Stimulated activated naive CD8-positive, alpha-beta T cell treated with anti-CD3 and anti-CD28 coated beads, Interleukin-15, Interleukin-2, amounts not matched to agents 100 U/mL and 50 U/mL, for 24 hours (primary cell): ENCODE measurements around the gene TVP23A.
"Not testable (repeated sequence)": the region's sequence is repeated elsewhere in the genome, so short reads cannot be mapped to it uniquely, and the experiment has no call there.

Experiments used
- ATAC-seq: fragments of 150-1000 bp; cut with Tn5 transposase; one replicate; pipeline ENCODE4 v1.10.0; 2021
- DNase-seq: peaks from one replicate; pipeline ENCODE4 v3.0.0; 2021

The TVP23A gene

DNA sequence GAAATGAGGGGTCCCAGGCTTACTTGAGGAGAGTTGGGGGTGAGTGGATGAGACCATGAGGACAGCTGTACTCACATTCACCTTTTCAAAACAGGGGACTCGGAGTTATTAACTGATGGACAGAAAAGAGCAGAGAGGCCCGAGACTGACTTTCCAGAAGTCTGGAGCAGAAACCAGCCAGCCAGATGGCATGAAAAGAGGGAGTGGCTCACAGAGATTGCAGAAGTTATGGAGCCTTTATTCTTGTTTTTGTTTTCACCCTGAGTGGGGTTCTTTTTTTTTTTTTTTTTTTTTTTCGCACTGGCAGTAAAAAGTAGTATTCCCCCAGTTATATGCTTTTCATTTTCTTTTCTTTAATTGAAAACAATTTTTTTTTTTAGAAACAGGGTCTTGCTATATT, 18.9 kb downstream of the TVP23A start:
- DNase-seq: no peak

DNA sequence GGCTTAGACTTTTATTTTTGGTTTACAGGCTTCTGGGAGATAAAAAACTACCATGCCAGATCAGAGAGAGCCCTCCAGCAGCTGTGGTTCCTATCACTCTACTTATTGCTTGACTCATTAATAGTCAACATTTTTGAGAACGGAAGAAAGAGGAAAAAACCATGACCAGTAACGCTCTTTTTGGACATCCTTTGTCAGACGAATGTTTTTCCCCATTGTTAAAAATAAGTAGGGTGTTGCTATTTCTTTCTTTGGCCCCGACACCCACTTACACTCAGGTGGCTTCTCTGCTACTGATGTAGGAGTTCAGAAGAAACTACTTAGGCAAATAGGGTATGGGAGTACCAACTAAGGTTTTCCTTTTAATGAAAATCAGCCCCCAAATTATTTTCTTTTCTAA, 27.5 kb downstream of the TVP23A start:
- no peak for ATAC-seq
- no peak for DNase-seq

More for the DNA sequence above, 18.9 kb downstream of the TVP23A start:
- no peak for ATAC-seq

DNA sequence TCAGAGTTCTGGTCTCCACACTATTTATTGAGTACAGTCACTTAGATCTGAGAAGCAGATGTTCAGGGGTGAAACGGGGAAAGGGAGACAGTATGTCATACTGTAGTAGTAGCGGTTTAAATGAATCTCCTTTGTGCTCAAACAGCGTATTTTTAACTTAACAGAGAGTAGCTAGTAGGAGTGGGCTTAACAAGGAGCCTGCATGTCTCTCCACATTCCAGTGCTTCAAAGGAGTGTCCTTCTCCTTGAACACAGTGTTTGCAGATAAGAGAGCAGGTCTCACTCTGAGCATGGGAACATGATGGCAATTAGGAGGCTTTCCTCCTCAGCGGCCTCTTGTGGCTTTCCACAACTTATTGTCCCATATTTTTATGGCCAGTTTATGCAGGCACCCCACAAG, 30.0 kb downstream of the TVP23A start:
- ATAC-seq, DNase-seq: not testable (repeated sequence)

DNA sequence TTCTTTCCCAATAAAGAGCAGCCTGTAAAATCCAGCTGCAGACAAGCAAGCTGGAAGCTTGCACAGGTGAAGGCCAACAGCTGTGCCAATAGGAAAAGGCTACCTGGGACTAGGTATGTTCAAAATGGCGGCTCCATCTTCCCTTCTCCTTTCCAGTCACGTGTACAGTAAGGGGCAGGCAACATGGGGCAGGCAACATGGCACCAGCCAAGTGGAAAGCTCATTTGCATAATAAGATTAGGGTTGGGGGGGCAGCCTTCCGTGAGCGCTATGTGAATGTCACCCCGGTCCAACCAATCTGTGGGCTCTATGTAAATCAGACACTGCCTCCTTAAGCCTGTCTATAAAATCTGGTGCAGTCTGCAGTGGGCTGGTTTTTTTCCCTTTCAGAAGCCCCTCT, 31.3 kb downstream of the TVP23A start:
- DNase-seq (no peak), ATAC-seq (no peak)

DNA sequence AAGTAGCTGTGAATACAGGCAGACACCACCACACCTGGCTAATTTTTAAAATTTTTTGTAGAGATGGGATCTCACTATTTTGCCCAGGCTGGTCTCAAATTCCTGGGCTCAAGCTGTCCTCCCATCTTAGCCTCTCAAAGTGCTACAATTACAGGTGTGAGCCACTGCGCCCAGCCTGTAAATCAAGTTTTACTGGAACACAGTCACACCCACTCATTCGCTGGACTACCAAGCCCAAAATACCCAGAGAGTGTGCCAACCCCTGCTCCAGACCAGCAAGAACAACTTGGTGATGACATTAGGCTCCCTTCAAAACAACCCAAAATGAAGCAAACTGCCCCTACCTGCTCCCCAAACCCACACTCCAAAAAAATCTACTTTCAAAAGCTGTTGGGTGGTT, 36.0 kb downstream of the TVP23A start:
- DNase-seq (no peak), ATAC-seq (no peak)

DNA sequence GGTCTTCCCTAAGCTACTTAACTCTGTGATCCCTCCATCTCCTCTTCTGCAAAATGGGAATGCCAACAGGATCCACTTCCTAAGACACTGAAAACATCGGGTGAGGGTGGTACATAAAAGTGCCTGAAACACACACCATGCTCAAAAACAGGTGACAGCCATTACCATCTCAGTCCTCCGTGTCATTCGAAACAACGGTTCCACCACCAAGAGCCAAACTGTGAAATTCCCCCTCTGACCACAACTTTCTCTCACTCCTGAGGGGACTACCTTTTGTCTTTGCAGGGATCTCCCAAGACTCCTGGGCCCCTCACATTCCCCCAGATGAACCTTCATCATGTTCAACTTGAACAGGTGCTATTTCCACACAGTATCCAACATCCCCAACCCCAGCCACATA, 38.0 kb downstream of the TVP23A start:
- ATAC-seq: no peak
- no peak for DNase-seq

DNA sequence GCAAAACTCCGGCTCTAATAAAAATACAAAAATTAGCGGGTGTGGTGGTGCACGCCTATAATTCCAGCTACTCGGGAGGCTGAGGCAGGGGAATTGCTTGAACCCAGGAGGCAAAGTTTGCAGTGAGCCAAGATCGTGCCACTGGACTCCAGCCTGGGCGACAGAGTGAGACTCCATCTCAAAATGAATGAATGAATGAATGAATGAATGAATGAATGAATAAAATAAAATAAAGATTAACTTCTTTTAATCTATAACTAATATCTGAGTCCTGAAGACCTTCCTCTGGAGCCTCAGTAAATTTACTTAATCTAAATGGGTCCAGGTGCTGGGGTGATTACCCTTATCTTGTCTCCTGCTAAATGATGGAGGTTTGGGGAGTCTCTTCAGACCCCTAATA, 38.7 kb downstream of the TVP23A start:
- not testable (repeated sequence) for DNase-seq, ATAC-seq

DNA sequence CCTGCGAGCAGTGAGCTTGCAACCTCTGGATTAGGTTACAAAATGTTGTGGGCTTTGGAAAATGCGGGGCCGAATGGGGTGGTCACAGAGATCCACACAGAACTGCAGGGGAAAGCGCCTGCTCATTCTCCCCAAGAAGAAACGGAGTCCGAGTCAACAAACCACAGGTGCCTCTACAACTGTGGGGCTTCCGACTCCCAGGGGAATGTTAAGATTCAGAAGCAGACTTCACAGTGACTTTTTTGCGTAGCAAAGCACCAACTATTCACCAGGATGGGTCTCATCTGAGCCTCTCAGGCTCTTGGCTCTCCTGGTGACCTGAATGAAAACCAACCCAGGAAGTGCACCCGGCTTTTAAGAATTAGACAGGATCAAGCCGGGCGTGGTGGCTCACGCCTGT, 41.2 kb downstream of the TVP23A start:
- DNase-seq (no peak), ATAC-seq (no peak)

DNA sequence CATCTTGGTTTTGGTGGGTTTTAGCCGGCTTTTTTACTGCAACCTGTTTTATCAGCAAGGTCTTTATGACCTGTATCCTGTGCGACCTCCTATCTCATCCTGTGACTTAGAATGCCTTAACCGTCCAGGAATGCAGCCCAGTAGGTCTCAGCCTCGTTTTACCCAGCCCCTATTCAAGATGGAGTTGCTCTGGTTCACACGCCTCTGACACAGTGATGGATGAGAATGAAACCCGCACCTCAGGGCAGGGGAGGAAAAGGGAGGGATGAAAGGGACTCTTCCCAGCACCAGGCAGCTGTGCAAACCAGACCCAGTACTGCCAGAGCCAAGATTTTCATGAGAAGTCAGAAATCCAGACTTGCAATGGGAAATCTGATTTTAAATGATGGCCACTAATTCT, 41.7 kb downstream of the TVP23A start:
- not testable (repeated sequence) for ATAC-seq, DNase-seq

DNA sequence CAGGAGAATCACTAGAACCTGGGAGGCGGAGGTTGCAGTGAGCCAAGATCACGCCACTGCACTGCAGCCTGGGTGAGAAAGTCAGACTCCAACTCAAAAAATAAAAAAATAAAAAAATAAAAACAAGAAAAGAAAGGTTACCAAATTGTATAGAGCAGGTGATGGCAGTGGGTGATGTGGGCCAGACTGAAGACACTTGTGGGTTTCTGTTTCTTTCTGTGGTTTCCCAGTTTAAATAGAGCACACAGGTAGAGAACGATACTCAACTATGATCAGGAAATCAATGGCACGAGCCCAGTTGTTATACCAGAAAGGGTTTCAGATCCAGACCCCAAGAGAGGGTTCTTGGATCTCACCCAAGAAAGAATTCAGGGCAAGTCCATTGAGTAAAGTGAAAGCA, 42.3 kb downstream of the TVP23A start:
- DNase-seq (no peak), ATAC-seq (peak; percentile 55)

DNA sequence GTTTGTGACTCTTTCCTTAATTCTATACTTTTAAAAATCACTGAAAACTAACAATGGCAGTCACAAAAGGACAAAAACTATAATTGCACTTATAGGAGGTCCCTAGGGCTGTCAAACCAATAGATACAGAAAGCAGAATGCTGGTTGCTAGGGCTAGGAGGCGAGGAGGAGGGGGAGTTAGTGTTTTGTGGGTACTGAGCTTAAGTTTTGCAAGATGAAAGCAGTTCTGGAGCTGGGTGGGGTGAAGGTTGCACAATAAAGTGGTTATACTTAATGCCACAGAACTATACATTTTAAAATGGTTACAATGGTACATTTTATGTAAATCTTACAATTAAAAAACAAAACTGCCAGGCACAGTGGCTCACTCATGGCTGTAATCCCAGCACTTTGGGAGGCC, 47.7 kb downstream of the TVP23A start:
- no peak for DNase-seq
- no peak for ATAC-seq

DNA sequence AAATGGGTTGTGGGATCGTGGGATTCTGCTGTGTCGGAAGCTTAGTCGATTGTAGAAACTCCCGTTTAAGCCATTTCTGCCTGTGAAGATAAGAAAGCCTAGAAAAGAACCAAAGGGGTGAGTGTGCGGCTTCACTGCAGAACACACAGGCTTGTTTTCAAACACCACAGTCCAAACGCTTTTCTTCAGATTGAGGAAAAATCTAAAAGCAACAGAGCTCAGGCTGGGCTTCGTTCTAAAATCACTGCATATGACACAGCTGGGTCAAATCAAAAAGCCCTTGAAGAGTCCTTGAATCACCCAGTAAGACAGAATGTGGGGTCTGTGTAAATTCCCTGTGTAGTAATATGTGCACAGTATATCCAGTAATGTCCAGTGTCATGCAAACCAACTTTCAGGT, 49.2 kb downstream of the TVP23A start:
- ATAC-seq (no peak), DNase-seq (no peak)

DNA sequence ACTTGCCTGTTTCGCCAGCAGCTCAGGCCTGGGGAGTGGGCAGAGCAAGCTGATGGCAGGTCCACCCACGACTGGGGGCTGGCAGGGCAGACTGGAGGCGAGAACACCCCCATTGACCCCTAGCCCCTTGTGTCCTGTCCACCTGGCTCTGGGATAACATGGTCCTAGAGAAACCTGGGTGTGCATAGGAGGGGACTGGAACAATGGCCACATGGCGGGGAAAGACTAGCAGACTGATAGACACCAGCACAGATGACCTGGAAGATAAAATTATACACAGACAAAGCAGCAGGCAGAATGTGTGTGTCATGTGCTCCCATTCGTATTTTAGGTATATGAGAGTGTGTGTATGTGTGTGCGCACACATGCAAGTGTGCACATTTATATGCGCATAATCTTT, 51.5 kb downstream of the TVP23A start:
- ATAC-seq: no peak
- DNase-seq: no peak

DNA sequence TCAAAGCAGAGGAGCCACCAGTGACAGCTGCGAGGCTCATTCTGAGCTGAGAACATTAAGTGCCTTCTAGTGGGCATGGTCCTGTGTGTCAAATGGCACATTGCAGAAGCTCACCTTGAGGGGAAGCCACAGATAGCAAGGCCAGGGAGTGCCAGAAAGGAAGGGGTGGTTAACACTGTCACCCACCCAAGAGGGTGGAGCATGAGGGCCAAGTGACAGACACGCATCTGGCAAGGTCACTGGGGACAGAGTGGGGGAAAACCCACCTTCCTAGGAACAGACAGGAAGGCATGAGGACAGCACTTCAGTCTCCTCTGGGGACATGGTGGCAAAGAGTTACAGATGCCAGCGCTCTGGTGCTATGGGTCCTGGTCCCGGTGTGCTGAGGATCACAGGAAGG, 52.8 kb downstream of the TVP23A start:
- ATAC-seq (peak; percentile 82), DNase-seq (peak; percentile 39)

DNA sequence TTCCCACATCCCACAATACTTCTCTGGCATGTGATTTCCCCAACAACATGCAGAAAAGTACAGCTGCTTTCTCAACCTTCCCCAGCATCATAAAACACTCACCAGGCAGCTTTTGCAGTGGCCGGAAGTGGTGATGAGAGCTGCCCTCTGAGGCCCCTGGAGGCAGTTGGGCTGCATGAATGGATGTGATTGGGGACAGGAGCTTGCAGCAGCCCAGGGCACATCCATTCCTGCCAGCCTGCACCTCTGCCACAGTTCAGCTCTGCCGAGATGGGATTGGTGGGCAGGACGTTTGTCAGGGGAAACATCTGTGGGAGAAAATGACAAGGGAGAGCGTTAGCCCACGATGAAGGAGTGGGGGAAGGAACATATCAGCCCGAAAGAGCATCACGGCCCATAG, 55.1 kb downstream of the TVP23A start:
- no peak for ATAC-seq
- DNase-seq: no peak

DNA sequence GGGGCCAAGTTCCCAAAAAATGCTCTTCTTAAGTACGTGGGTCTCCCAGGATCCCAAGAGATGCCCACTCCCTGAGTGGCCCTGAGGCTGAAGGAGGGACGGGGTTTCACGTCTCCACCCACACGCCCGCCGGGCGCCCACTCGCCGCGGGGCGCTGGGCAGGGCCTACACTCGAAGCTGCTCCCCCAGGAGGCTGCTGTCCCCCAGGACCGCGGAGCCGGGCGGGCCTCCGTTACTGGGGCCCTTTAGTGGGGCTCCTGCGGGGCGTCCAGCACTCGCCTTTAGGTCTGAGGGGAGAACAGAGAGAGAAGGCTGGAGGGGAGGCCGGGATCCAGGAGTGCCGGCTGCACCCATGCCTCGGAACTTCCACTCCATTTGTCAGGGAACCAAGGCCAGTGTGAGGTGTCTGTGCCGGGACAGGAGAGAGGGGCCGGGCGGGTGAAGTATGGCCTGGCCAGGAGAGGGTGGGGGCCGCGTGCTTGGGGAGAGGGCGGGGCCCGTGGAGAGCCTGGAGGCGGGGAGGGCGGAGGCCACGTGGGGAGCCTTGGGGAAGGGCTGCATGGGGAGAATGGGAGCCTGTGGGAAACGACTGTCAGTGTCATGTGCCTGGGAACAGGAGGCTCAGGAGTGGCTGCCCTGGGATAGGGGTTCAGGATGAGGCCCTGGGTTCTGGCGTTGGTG, 56.1 kb downstream of the TVP23A start:
- DNase-seq (no peak), ATAC-seq (no peak)

DNA sequence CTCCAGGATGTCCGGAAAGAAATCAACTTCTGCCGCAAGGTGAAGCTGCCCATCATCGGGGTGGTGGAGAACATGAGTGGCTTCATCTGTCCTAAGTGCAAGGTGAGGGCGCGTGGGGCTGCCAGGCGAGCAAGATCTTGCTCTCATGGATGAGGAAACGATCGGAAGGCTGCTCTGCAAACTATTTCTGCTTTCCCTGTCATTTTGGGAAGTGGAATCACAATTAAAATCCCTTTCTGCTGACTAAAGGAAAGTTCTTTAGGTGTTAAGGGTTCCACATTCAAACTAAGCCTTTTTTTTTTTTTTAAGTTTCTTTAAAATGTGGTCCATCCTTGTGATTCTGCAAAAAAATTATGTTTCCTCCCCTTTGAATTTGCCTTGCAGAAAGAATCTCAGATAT, 57.2 kb downstream of the TVP23A start:
- DNase-seq: no peak
- ATAC-seq: no peak

DNA sequence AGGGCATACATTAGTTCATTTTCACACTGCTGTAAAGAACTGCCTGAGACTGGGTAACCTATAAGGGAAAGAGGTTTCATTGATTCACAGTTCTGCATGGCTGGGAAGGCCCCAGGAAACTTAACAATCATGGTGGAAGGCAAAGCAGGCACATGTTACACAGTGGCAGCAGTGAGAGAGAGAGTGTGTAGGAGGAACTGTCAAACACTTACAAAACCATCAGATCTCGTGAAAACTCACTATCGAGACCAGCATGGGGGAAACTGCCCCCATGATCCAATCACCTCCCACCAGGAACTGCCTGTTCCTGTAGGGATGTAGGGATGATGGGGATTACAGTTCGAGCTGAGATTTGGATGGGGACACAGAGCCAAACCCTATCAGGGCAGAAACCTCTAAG, 57.7 kb downstream of the TVP23A start:
- DNase-seq: no peak
- ATAC-seq: no peak

DNA sequence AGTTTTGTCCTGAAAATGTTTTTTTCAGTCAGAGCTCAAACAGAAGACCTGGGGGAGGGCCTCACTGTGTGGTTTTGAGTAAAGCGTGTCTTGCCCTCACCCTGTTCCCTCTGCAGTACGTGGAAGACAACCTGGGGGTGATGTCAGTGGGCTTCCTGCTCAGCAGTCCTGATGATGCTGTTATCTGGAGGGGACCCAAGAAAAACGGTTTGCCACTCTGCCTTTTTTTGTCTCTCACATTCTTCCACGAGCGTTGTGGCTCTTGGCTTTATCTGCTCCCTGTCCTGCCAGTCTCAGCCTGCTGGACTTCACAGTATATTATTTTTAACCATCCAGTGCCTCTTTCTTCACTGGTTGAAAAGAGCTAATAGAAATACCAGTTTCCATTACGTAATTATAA, 62.0 kb downstream of the TVP23A start:
- ATAC-seq (no peak), DNase-seq (no peak)

DNA sequence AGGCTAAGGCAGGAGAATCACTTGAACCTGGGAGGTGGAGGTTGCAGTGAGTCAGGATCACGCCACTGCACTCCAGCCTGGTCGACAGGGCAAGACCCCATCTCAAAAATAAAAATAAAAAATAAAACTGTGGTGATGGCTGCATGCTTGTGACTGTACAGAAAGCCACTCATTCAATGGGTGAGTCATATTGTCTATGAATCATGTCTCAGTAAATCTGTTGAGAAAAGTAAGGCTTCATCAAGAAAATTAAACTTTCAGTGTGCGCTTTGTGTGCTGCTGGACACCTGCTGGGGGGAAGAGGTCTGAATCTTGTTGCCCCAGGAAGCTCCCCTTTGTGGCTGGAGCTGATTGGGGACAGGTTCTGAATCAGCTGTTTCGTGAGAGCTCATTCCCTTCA, 63.7 kb downstream of the TVP23A start:
- ATAC-seq: peak; percentile 61

DNA sequence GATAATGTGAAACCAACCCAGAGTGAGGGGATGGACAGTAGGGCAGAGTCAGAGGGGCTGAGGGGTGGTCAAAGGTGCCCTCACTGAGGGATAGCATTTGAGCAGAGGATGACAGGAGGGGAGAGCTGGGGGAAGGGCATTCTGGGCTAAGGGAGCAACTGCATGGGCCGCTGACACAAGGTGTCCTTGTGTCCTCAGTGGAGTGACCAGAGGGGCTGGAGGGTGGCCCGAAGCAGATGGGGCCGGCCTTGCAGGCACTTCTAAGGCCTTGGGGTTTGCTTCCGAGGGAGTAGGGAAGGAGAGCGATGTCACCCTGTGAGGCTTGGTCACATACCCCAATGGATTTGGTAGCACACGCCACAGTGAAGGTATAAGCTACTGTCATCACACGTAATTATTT, 64.9 kb downstream of the TVP23A start:
- ATAC-seq: no peak
- DNase-seq: no peak

More for the DNA sequence above, 63.7 kb downstream of the TVP23A start:
- DNase-seq: no peak

DNA sequence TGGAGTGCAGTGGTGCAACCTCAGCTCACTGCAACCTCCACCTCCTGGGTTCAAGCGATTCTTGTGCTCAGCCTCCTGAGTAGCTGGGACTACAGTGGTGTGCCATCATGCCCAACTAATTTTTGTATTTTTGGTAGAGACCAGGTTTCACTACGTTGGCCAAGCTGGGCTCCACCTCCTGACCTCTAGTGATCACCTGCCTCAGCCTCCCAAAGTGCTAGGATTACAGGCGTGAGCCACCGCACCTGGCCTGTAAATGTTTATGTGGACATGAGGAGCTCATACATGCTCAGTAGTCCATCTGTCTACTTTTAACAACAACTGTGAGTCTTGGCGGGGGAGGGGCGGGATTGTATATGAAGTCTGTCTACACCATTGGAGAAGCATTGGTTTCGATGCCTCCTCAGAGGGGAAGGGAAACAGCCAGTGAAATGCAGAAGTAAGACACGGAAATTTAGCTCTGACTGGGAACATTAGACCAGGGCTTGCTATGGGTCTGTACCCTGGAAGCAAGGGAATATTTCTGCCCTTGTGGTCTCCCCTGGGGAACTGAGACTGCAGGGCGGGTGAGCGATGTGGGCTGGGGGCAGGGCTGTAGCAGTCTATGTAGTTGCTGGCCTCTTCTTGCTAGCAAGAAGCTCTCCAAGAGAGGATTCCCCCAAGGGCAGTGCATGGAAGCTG, 65.6 kb downstream of the TVP23A start:
- ATAC-seq (peak; percentile 20), DNase-seq (peak; percentile 34)

DNA sequence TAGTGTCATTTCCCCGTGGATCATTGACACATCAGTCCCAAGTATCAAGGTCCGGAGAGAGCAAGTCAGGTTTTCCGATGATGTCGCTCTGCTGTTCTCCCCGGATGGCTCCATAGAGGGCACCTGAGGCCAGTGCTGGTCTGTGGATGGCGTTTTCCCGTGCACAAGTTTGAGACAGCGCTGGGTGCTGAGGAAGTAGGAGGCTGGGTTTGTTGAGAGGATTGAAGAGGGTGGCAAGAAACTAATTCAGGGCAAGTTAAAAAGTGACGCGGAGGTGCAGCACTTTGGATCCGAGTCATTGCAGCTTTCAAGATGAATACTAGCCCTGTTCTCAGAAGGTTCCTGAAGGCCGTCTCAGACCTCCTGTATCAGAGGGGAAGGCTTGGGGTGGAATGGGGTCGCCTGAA, 67.3 kb downstream of the TVP23A start:
- ATAC-seq (peak; percentile 23), DNase-seq (no peak)

DNA sequence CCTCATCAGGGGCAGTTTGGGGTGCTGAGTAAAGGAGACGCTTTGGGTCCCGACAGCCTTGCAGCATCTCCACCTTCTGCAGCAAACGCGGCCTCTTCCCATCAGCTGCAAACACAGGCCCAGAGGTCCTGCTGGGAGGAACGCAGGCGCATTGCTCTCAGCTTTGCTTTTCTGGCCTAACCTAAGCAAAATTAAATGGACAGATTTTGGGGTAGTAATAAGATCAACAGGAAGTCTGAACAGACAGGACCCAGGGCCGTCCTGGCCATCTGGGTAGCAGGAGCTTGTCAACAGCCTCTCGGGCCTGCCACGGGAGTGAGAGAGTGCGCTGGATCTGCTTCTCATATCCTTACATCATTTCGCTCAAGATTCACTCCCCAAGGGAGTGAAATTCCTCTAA, 67.8 kb downstream of the TVP23A start:
- no peak for ATAC-seq
- no peak for DNase-seq
